GM13976 (cell line): ENCODE results near the gene IPO11.

Experiments used
- DNase-seq: peaks from one replicate; pipeline ENCODE4 v3.0.0; 2012; ENCODE audit warnings: low spot score
- in situ Hi-C: fragments of 300-500 bp; cut with MboI; formaldehyde crosslinking; loops from one replicate; pipeline ENCODE4 v1.12.0; 2022; ENCODE audit warnings: low sequenced_read_pairs, mixed read lengths, inconsistent platforms; ENCODE audit not compliant: unreplicated experiment
- TF ChIP-seq, protein P1 (sequence below): IDR thresholded peaks from 2 replicates; pipeline ENCODE4 v1.5.1; 2012; ENCODE audit warnings: borderline replicate concordance, mild to moderate bottlenecking; ENCODE audit not compliant: insufficient read depth; ENCODE audit errors: extremely low read depth, missing control alignments, control extremely low read depth

Gene IPO11

DNA sequence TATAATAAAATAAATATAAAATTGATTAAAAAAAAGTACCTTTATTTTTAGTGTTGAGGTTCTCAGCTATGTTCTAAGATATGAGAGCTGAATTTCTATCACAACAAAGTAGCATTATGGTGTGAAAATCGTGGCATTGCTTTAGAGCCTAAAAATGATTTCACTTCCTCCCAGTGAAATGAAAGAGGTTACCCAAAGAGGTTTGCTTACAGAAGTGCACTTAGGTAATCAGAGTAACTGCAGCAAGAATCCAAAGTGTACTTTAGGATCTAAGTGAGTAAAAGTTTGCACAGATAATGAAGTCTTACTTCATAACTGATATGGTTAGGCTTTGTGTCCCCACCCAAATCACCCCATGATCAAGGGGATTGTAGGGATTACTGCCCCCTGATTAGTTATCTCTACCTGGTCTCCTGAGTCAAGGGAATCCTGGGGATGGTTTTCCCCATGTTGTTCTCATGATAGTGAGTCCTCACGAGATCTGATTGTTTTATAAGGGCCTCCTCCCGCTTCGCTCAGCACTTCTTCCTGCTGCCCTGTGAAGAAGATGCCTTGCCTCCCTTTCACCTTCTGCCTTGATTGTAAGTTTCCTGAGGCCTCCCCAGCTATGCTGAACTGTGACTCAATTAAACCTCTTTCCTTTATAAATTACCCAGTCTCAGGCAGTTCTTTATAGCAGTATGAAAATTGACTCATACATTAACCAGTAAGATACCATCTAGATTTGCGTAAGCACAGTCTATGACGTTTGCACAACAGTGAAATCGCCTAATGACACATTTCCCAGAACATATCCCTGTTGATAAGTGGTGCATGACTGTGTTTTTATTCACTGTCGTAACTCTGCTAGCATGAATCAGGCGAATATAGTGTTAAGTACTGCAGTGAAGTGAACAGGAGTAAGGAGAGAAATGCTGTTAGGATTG lies 125.7 kb downstream of the IPO11 start:
- TF ChIP-seq, protein P1, sequence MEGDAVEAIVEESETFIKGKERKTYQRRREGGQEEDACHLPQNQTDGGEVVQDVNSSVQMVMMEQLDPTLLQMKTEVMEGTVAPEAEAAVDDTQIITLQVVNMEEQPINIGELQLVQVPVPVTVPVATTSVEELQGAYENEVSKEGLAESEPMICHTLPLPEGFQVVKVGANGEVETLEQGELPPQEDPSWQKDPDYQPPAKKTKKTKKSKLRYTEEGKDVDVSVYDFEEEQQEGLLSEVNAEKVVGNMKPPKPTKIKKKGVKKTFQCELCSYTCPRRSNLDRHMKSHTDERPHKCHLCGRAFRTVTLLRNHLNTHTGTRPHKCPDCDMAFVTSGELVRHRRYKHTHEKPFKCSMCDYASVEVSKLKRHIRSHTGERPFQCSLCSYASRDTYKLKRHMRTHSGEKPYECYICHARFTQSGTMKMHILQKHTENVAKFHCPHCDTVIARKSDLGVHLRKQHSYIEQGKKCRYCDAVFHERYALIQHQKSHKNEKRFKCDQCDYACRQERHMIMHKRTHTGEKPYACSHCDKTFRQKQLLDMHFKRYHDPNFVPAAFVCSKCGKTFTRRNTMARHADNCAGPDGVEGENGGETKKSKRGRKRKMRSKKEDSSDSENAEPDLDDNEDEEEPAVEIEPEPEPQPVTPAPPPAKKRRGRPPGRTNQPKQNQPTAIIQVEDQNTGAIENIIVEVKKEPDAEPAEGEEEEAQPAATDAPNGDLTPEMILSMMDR: no peak
- no peak for DNase-seq
- in situ Hi-C loops: no loop called here

DNA sequence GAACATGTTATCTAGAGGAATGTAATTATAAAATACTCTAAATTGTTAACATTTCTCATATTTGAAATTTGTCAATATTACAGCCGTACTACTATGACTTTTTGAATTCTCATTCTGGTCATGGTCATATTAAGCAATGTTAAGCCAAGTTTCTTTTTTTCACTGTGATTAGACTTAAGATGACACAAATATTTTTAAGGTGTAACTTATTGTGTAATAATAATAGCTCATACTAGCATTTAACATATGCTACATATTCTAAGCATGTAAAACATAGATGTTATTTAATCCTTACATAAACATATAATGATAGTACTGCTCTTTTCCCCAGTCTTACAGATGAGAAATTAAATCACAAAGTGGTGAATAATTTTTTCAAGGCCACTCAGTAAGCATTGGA lies 130.2 kb downstream of the IPO11 start:
- in situ Hi-C loops: no loop called here
- TF ChIP-seq, protein P1: no peak
- DNase-seq: no peak

DNA sequence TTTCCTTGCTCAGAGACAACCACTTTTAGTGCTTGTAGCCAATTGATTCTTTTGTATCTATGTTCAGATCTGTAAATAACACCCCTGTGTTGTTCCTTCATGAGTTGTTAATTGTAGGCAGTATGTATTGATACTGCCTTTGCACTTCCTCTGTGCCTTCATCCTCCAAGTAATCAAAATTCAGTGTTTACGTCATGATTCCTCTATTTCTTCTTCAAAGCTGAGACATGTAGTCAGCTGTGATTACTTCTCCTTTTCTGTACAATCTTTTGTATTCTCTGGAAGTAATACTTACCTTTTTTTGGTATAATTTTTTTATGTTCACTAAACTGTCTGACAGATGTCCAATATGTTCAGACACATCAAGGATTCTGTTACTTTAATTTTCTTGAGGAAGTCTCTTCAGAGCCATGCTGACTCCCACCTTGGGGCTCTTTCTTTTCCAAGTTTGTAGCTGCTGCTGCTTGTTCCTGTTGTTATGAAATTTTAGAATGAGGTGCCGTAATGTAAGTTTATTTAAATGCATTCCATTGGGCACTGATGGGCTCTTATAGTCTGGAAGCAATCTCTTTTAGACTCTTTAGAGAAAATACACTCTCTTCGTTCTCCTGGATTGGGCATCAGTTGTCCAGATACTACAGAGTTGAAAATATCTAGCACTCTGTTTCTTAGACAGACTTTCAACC lies 135.5 kb downstream of the IPO11 start:
- DNase-seq: no peak
- in situ Hi-C loops: no loop called here
- TF ChIP-seq, protein P1: no peak

DNA sequence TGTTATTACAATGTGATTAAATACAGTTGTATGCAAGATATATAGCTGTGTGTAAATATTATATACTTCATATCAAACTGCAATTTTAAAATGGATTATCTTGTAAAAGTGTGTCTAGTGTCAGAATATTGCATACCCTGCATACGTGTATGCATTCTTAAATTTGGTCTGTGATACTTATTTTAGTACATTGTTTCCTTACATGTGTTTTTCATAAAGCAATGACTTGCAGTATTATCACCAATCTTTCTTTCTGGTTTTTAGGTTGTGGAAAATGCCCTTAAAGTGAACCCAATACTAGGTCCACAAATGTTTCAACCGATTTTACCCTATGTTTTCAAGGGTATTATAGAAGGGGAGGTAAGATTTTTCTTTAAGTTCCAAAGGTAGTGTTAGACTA lies 137.5 kb downstream of the IPO11 start:
- TF ChIP-seq, protein P1: no peak
- in situ Hi-C loops: no loop called here
- DNase-seq: no peak

DNA sequence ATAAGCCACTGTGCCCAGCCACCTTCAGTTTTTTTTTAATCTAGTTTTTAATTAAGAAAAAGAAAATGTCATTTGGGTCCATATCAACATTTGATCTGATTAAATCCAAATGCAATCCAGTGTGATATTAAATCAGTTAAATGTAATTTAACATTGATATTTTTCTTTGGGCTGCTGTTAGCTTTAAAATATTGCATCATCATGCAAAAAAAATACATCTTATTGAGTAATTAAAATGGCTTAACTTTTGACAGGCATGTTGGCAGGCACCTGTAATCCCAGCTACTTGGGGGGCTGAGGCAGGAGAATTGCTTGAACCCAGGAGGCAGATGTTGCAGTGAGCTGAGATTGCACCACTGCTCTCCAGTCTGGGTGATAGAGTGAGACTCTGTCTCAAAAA lies 143.4 kb downstream of the IPO11 start:
- in situ Hi-C loops: no loop called here
- TF ChIP-seq, protein P1: no peak
- DNase-seq: no peak

DNA sequence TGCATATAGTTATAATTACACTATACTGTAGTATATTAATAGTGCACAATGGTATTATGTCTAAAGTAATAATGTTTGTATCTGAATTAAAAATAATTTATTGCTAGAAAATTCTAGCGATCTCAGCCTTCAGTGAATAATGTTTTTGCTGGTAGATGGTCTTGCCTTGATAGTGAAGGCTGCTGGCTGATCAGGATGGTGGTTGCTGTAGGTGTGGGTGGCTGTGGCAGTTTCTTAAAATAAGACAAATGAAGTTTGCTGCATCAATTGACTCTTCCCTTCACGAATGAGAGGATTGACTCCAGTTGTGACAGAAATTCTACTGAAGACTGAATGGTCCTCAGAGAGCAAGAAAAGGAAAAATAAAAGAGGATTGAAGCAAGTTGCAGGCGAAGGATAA lies 146.4 kb downstream of the IPO11 start:
- DNase-seq: no peak
- in situ Hi-C loops: no loop called here
- TF ChIP-seq, protein P1: no peak
